ENCODE data around the gene GNG10.
A peak's percentile ranks its signal among the peaks of the same experiment; 100 is the strongest.
"Not testable (repeated sequence)": the region's sequence is repeated elsewhere in the genome, so short reads cannot be mapped to it uniquely, and the experiment has no call there.

Gene GNG10

GRCh38 chr9:111658943-111659342 is 2.5 kb upstream of the GNG10 start:
- no peak for DNase-seq

GRCh38 chr9:111659691-111660090 is 1.7 kb upstream of the GNG10 start:
- DNase-seq: no peak

GRCh38 chr9:111661802-111662521 is 557 bp downstream of the GNG10 start:
- DNase-seq: peak; percentile 7

- DNase-seq: no peak
Observed at GRCh38 chr9:111662576-111663300, 1.3 kb downstream of the GNG10 start.

GRCh38 chr9:111663301-111663823 is 2.0 kb downstream of the GNG10 start:
- no peak for DNase-seq

- DNase-seq: no peak
Observed at GRCh38 chr9:111668026-111668573, 6.7 kb downstream of the GNG10 start.

GRCh38 chr9:111668601-111669000 is 7.2 kb downstream of the GNG10 start:
- DNase-seq: not testable (repeated sequence)

- DNase-seq: no peak
Observed at GRCh38 chr9:111674319-111674718, 12.9 kb downstream of the GNG10 start.

- no peak for DNase-seq
Observed at GRCh38 chr9:111676116-111676515, 14.7 kb downstream of the GNG10 start.

GRCh38 chr9:111678293-111678692 is 16.9 kb downstream of the GNG10 start:
- DNase-seq: no peak

GRCh38 chr9:111679199-111679598 is 17.8 kb downstream of the GNG10 start:
- DNase-seq: no peak

GRCh38 chr9:111683392-111683791 is 22.0 kb downstream of the GNG10 start:
- no peak for DNase-seq

GRCh38 chr9:111691672-111692329 is 30.4 kb downstream of the GNG10 start:
- peak; percentile 17 for DNase-seq

GRCh38 chr9:111696796-111697195 is 35.4 kb downstream of the GNG10 start:
- no peak for DNase-seq

- DNase-seq: no peak
Observed at GRCh38 chr9:111700776-111701175, 39.4 kb downstream of the GNG10 start.

GRCh38 chr9:111704503-111704902 is 43.1 kb downstream of the GNG10 start:
- DNase-seq: no peak

- DNase-seq: no peak
Observed at GRCh38 chr9:111711548-111711947, 50.1 kb downstream of the GNG10 start.

- DNase-seq: no peak
Observed at GRCh38 chr9:111712369-111712768, 51.0 kb downstream of the GNG10 start.

GRCh38 chr9:111715471-111715870 is 54.1 kb downstream of the GNG10 start:
- no peak for DNase-seq

- no peak for DNase-seq
Observed at GRCh38 chr9:111719541-111719940, 58.1 kb downstream of the GNG10 start.
